T-cell (primary cell): ENCODE results near the gene GPR42. TPM values are rescaled to one million over a fixed set of nuclear protein-coding genes. Genes with fewer than 3 reads are reported as not detected.
"Not testable (repeated sequence)": the region's sequence is repeated elsewhere in the genome, so short reads cannot be mapped to it uniquely, and the experiment has no call there.

ENCODE experiments used
- ATAC-seq, 4 experiments: fragments of 200-7000 bp in 3 of 4; fragments of 150-1000 bp in 1 of 4; cut with Tn5 transposase; replicated peaks in 1 of 4; 1 replicate in 3 of 4; 2 replicates in 1 of 4; pipeline ENCODE4 v1.10.0; 2021; ENCODE audit warnings: moderate library complexity in 3 of 4, mild to moderate bottlenecking in 2 of 4, moderate number of reproducible peaks in 1 of 4
- CTCF ChIA-PET, 2 donors: fragments of 300-600 bp; sonication (Branson Sonifier 250); formaldehyde crosslinking; loops; one replicate each; lab custom pipeline; 2022; ENCODE audit warnings: antibody characterized with exemption in 2 of 2; lab: Charles Lee
- POLR2A ChIA-PET, 2 donors: fragments of 300-600 bp; sonication (Branson Sonifier 250); formaldehyde crosslinking; loops; one replicate each; lab custom pipeline; 2022; ENCODE audit warnings: antibody characterized with exemption in 2 of 2; lab: Charles Lee
- DNase-seq, 35 experiments: peaks; one replicate each; pipeline versions ENCODE4 v3.0.0 to v3.0.0-alpha.2; 2013 to 2023
- H3K27ac ChIP-seq: one replicate; pipeline ENCODE4 v1.5.1; 2013; ENCODE audit warnings: low read length
- H3K27me3 ChIP-seq, 2 experiments: replicated peaks in 1 of 2; 1 replicate in 1 of 2; 2 replicates in 1 of 2; pipeline versions ENCODE4 v1.6.1 to v1.7.0; 2013; ENCODE audit warnings: low read length in 1 of 2, mixed read lengths in 1 of 2; ENCODE audit not compliant: control insufficient read depth in 2 of 2, insufficient read depth in 2 of 2; ENCODE audit errors: extremely low read depth in 1 of 2
- H3K36me3 ChIP-seq, 2 donors: 1 replicate in 1 of 2; 2 replicates in 1 of 2; pipeline versions ENCODE4 v1.6.1 to v1.7.0; 2013; ENCODE audit warnings: low read length in 1 of 2; ENCODE audit not compliant: control insufficient read depth in 2 of 2, insufficient read depth in 1 of 2; ENCODE audit errors: extremely low read depth in 1 of 2
- H3K4me1 ChIP-seq, 2 experiments: 1 replicate in 1 of 2; 2 replicates in 1 of 2; pipeline versions ENCODE4 v1.6.1 to v1.7.0; 2013; ENCODE audit warnings: low read length in 2 of 2, mixed read lengths in 1 of 2; ENCODE audit not compliant: insufficient read depth in 2 of 2, control insufficient read depth in 1 of 2; ENCODE audit errors: extremely low read depth in 1 of 2
- H3K4me3 ChIP-seq, 2 donors: 1 replicate in 1 of 2; 2 replicates in 1 of 2; pipeline versions ENCODE4 v1.5.1 to v1.7.0; 2013; ENCODE audit warnings: mild to moderate bottlenecking in 2 of 2, low read length in 1 of 2, moderate library complexity in 1 of 2; ENCODE audit not compliant: control insufficient read depth in 1 of 2; ENCODE audit errors: extremely low read depth in 1 of 2
- H3K9me3 ChIP-seq: 2 replicates; pipeline ENCODE4 v1.7.0; 2013
- H3K27ac Mint-ChIP-seq, 2 donors: one replicate each; pipeline ENCODE4 v1.8.0; 2020 to 2021; ENCODE audit warnings: mild to moderate bottlenecking in 2 of 2, mixed read lengths in 2 of 2
- H3K27me3 Mint-ChIP-seq, 2 donors: one replicate each; pipeline ENCODE4 v1.8.0; 2021 to 2022; ENCODE audit warnings: mixed read lengths in 2 of 2
- H3K36me3 Mint-ChIP-seq: one replicate; pipeline ENCODE4 v1.8.0; 2021; ENCODE audit warnings: mixed read lengths
- H3K4me1 Mint-ChIP-seq, 3 donors: one replicate each; pipeline ENCODE4 v1.8.0; 2020 to 2022; ENCODE audit warnings: mixed read lengths in 3 of 3, mild to moderate bottlenecking in 1 of 3
- H3K4me3 Mint-ChIP-seq, 3 donors: one replicate each; pipeline ENCODE4 v1.8.0; 2020 to 2022; ENCODE audit warnings: mild to moderate bottlenecking in 3 of 3, mixed read lengths in 3 of 3, moderate library complexity in 3 of 3
- H3K9me3 Mint-ChIP-seq, 3 donors: one replicate each; pipeline ENCODE4 v1.8.0; 2020 to 2022; ENCODE audit warnings: mixed read lengths in 3 of 3
- WGBS: methylation state at CpG from one replicate; pipeline ENCODE4 v1.1.5; 2013; ENCODE audit warnings: missing lambda C conversion rate; ENCODE audit not compliant: insufficient coverage; 5-methylcytosine and 5-hydroxymethylcytosine counted together
- total RNA-seq, 35 experiments: library from RNA in 6 of 35; stranded (reverse) in 6 of 35; fragments of 120-200 nt in 1 of 35; gene quantifications; one replicate each; pipeline versions ENCODE4 v1.2.1 to v1.2.4 and lab custom pipeline; 2013 to 2026

GPR42 gene
- total RNA-seq, 5 donors from 2014 or later (not counting 1 experiment from before 2014, with no cell fraction given): not detected

DNA sequence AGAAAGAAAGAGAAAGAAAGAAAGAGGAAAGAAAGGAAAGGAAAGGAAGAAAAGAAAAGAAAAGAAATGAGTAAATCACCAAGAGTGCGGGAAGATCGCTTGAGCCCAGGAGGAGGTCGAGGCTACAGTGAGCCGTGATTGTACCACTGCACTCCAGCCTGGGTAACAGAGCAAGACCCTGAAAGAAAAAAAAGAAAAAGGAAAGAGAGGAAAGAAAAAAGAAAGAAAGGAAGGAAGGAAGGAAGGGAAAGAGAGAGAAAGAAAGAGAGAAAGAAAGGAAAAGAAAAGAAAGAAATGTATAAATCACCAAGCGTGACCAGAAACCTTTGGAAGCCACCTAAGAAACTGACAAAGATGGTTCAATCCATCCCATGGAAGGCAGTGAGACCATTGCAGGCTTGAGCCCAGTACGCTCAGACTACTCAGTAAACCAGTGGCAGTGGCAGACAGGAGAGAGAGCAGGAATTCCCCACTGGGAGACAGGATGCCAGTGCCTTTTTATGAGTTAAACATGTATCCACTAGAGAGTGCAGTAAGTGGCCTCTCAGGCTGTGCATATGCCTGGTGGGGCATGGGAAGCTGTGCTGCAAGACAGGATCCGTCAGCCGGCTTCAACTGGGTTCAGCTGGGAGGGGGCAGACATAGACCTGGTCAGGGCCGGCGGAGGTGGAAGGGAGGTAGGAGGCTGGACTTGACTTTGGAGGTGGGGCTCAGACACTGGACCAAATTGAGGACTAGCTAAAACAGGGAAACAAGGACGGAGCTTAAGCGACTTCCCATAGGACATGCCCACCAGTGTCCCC lies 4.8 kb downstream of the GPR42 start:
- Histone ChIP-seq H3K36me3 (no peaks in the 10 kb centered on the region), H3K27me3 (no peaks in the 10 kb centered on the region), H3K4me3 (no peak overlapping the region), H3K4me1 (no peaks in the 10 kb centered on the region), H3K9me3 (no peaks in the 10 kb centered on the region), H3K27ac (no peak overlapping the region)
- Mint-ChIP-seq H3K27ac (no peak overlapping the region), H3K27me3 (peaks cover 3 to 6% of the 10 kb centered on the region in 2 donors), H3K36me3 (no peaks in the 10 kb centered on the region), H3K9me3 (peaks cover 0 to 7% (median 0%) of the 10 kb centered on the region in 3 donors), H3K4me3 (no peak overlapping the region), H3K4me1 (peaks cover 0 to 7% (median 2%) of the 10 kb centered on the region in 3 donors)
- WGBS: 90% methylated on average over 10 of the region's 12 CpGs
- ATAC-seq (no peak), DNase-seq (no peak)
- ChIA-PET POLR2A (no interaction called here), CTCF (no interaction called here)

DNA sequence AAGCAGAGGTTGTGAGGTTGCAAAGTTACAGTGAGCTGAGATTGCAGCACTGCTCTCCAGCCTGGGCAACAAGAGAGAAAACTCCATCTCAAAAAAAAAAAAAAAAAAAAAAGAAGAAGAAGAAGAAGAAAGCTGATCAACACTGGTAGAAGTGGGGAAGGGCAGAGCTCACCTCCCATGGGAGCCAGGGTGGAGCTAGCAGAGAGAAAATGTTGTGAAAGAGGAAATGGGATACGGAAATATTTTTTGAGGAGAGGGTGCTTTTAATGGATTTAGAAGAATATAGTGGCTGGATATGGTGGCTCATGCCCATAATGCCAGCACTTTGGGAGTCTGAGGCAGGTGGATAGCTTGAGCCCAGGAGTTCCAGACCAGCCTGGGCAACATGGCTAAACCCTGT lies 6.8 kb downstream of the GPR42 start:
- Histone ChIP-seq H3K27ac (no peak overlapping the region), H3K9me3 (no peaks in the 10 kb centered on the region), H3K36me3 (no peaks in the 10 kb centered on the region), H3K4me1 (no peaks in the 10 kb centered on the region), H3K4me3 (no peak overlapping the region), H3K27me3 (no peaks in the 10 kb centered on the region)
- DNase-seq (no peak), ATAC-seq (no peak)
- Mint-ChIP-seq H3K27me3 (peaks cover 8 to 9% of the 10 kb centered on the region in 2 donors), H3K4me3 (no peak overlapping the region), H3K36me3 (no peaks in the 10 kb centered on the region), H3K9me3 (peaks cover 0 to 7% (median 0%) of the 10 kb centered on the region in 3 donors), H3K4me1 (peaks cover 0 to 7% (median 2%) of the 10 kb centered on the region in 3 donors), H3K27ac (no peak overlapping the region)
- WGBS: 100% methylated on average over 1 of the region's 1 CpG
- CTCF ChIA-PET: interaction anchor here in 1 of 2 donors (0.7 kb wide), 1 partner anchor 89 kb away, joined by 4 read pairs; no protein-coding TSS in a partner anchor
- POLR2A ChIA-PET: no interaction called here

DNA sequence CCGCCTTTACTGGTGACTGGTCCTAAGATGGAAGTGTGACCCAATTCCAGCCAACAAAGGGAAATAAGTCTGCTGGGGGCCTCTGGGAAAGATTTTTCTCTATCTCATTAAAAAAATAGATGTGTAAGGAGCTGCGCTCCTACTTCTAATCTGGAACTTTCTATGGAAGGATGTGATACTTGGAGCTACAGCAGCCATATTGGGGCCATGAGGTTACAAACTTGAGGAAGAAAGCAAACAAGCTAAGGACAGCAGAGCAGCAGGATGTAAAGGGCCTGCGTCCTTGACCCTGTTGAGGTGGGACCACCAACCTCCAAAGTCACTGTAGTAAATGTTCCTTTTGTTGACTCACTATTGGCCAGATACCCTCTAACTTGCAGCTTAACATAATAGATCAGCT lies 7.5 kb downstream of the GPR42 start:
- no peak overlapping the region for H3K4me3 ChIP-seq
- no peaks in the 10 kb centered on the region for H3K4me1 ChIP-seq
- H3K27ac ChIP-seq: no peak overlapping the region
- H3K27me3 ChIP-seq: no peaks in the 10 kb centered on the region
- Mint-ChIP-seq H3K27me3 (peaks cover 9 to 12% of the 10 kb centered on the region in 2 donors), H3K27ac (no peak overlapping the region), H3K4me3 (no peak overlapping the region), H3K36me3 (no peaks in the 10 kb centered on the region), H3K4me1 (peaks cover 0 to 7% (median 2%) of the 10 kb centered on the region in 3 donors), H3K9me3 (peaks cover 0 to 7% (median 0%) of the 10 kb centered on the region in 3 donors)
- 100% methylated on average over 1 of the region's 3 CpGs for WGBS
- ATAC-seq: no peak
- ChIA-PET CTCF (interaction anchor here (0.6 to 0.9 kb wide), 2 partner anchors 206 to 288 kb away, joined by 3 read pairs; no protein-coding TSS in a partner anchor), POLR2A (no interaction called here)
- no peaks in the 10 kb centered on the region for H3K36me3 ChIP-seq
- H3K9me3 ChIP-seq: no peaks in the 10 kb centered on the region
- DNase-seq: no peak

DNA sequence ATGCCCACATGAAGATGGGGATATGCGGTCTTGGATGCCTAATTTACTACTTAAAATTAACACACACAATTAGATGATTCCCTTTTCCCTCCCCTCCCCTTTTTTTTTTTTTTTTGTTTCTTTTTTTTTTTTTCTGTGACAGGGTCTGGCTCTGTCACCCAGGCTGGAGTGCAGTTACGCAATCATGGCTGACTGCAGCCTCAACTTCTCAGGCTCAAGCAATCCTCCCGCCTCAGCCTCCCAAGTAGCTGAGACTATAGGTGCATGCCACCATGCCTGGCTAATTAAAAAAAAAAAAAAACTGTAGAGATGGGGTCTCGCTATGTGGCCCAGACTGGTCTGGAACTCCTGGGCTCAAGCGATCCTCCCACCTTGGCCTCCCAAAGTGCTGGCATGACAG lies 8.7 kb downstream of the GPR42 start:
- H3K36me3 Mint-ChIP-seq, CTCF ChIA-PET, DNase-seq, H3K27me3 ChIP-seq, H3K9me3 Mint-ChIP-seq, H3K4me3 ChIP-seq, H3K4me3 Mint-ChIP-seq, H3K27ac Mint-ChIP-seq, ATAC-seq, POLR2A ChIA-PET, H3K27me3 Mint-ChIP-seq, H3K4me1 Mint-ChIP-seq, H3K9me3 ChIP-seq, H3K4me1 ChIP-seq, H3K36me3 ChIP-seq, H3K27ac ChIP-seq: not testable (repeated sequence)
- 100% methylated on average over 2 of the region's 5 CpGs for WGBS

DNA sequence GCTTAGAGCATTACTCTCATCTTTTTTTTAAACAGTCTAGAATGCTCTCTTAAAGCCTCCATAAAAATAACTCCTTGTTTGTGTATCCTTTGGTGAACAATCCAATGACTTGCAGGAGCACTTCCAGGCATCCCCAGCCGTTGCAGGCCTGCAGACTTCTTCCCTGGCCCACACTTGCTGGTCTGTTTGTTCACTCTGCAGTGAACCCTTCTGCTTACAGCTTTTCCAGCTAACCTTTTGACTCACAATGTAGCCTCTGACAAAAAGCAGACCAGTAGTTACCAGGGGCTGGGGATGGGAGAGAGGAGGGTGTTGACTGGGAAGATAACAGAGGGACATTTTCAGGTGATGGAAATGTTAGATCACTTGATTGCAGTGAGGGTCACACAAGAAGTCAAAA lies 9.1 kb downstream of the GPR42 start:
- no peaks in the 10 kb centered on the region for H3K9me3 ChIP-seq
- no peak overlapping the region for H3K27ac ChIP-seq
- peaks cover 0 to 7% (median 2%) of the 10 kb centered on the region in 3 donors for H3K4me1 Mint-ChIP-seq
- no peaks in the 10 kb centered on the region for H3K4me1 ChIP-seq
- ChIA-PET CTCF (no interaction called here), POLR2A (no interaction called here)
- no peak for ATAC-seq
- H3K36me3 ChIP-seq: no peaks in the 10 kb centered on the region
- H3K27me3 Mint-ChIP-seq: peaks cover 10 to 12% of the 10 kb centered on the region in 2 donors
- H3K36me3 Mint-ChIP-seq: no peaks in the 10 kb centered on the region
- no peak for DNase-seq
- no peak overlapping the region for H3K27ac Mint-ChIP-seq
- no peaks in the 10 kb centered on the region for H3K27me3 ChIP-seq
- peaks cover 0 to 9% (median 0%) of the 10 kb centered on the region in 3 donors for H3K9me3 Mint-ChIP-seq
- no peak overlapping the region for H3K4me3 Mint-ChIP-seq
- WGBS: 60% methylated on average over 1 of the region's 1 CpG
- H3K4me3 ChIP-seq: no peak overlapping the region

DNA sequence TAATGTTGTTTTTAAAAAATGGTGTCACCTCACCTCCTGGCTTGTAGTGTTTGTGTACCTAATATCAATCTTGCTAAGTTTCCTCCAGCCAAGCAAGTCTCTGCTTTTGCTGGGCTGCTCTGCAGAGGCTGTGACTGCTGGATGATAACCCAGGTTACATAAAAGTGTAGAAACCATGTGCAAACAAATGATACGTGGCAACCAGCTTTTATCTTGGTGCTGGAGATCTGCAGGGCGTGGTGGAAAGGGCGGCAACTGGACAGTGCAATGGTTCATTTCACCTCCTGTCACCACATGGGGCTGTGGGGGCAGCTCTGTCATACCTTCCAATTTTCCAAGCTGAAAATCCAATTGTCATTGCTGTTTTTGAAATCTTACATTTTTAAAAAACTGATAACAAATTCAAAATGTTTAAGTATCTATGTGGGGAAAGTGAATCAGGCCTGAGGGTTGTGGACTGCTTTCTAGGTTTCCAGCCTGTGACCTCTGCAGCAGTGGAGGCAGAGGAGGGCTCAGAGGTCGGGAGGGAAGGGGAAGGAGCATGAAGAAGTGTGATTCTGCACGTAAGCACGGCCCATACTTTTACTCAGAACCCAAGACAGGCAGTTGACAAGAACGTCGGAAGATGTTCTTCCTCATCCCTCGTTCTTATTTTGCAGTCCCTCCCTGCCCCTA lies 9.7 kb downstream of the GPR42 start:
- no peak for ATAC-seq
- Mint-ChIP-seq H3K36me3 (no peaks in the 10 kb centered on the region), H3K27me3 (peaks cover 7 to 12% of the 10 kb centered on the region in 2 donors), H3K9me3 (peaks cover 0 to 9% (median 0%) of the 10 kb centered on the region in 3 donors), H3K27ac (no peak overlapping the region), H3K4me3 (no peak overlapping the region), H3K4me1 (peaks cover 0 to 7% (median 0%) of the 10 kb centered on the region in 3 donors)
- Histone ChIP-seq H3K36me3 (no peaks in the 10 kb centered on the region), H3K4me3 (no peak overlapping the region), H3K9me3 (no peaks in the 10 kb centered on the region), H3K27ac (no peak overlapping the region), H3K27me3 (peaks cover 0 to under 1% of the 10 kb centered on the region in 2 experiments), H3K4me1 (no peaks in the 10 kb centered on the region)
- ChIA-PET CTCF (no interaction called here), POLR2A (no interaction called here)
- WGBS: 93% methylated on average over 5 of the region's 9 CpGs
- DNase-seq: no peak
